Eye (tissue), 1 donor: ENCODE data around the gene TTC7B.

ENCODE experiments used
- DNase-seq: peaks from one replicate; pipeline ENCODE4 v3.0.0-alpha.2; 2015

The TTC7B gene

DNA sequence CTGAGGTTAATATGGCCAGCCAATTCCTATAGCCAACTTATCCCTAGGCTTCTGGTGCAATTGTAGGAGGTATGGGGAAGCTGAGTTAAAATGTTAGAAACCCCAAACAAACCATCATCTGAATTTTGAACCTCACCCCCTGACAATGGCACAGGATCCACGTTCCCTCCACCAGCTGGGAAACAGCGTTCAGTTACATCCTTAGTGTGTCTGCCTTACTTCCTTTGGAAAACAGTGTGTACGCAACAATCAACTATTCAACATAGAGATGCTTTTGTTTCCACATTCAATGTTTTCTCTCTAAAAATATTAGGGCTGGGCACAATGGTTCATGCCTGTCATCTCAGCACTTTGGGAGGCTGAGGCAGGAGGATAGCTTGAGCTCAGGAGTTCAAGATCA lies 203.4 kb downstream of the TTC7B start:
- DNase-seq: no peak

DNA sequence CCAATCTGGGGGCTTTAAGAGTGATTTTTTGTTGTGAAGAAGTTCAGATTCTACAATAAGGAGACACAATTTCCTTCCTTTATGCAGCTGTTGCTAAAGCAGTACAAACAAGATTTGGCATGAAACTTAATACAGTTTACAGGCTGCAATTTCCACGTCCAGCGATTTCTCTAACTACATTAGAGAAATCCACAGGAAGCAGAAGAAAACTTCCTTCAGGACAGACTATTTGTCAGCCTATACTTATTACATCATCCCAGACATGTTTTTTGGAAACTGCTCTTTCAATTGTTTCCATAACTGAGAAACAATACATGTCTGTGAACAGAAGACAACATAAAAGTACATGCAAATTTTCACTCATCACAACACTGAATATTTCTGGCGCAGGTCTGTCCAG lies 204.3 kb downstream of the TTC7B start:
- DNase-seq: no peak

DNA sequence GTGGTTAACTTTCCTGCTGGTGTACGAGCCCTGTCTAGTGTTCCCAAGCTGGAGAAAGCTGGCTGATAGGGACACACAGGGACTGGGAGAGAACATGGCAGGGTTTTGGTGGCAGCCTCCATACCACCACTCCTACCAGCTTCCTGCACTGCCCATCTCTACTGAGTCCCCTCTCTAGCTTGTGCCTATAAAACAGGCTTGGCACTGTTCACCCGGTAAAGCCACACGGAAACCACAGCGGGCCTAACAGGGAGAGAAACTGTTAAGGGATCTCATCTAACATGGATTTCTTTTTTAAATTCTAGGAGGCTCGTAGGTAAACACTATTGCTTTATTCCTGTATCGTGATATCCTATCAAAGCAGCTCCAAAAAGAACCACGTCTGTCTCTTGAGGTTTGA lies 204.7 kb downstream of the TTC7B start:
- no peak for DNase-seq

DNA sequence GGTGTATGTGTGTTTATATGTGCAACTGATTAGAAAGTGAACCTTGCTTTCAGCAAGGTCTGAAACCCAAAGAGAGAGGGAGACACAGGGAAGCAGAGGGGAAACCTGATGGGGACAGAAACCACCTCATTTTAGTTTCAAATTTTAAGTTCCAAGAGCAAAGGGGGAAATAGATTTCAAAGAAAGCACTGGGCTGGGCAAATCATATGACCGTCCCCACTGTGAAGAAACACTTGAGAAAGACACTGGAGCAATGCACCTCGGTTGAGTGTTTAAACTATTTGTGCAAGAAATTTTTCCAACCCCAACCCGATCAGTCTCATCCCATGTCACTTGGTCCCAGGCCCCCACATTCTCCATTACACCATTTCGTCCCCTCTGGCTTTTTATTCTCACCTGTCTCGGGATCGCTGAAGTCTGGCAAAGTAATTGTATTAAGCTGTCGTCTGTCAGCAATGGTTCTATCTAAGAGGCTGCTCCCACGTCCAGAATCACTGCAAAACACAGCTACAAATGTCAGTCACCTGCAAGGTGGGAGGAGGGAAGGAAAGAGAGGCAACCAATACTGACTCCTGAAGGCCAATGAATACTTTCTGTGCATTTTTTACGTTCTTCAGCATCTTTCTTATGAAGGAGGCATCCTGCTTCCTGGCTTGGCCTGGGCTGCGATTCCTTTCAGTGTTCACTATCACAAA lies 205.7 kb downstream of the TTC7B start:
- DNase-seq: no peak

DNA sequence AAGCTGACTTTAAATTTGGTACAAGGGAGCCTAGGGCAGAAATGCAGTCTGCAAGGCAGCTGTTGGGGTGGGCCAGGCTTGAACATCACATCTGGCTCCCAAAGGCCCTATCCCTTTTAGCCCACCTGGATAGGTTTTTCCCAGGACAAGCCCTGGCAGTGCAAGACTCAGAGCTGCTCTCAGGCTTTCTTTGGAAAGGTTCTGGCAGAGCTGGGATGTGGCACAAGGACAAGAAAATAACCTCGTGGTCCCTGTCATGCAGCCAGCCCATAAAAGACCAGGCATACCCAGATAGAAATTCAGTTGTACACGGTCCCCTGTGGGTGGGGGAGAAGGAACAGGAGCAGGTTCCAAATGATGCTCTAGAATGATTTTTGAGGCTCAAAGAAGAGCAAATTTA lies 206.9 kb downstream of the TTC7B start:
- DNase-seq: no peak

DNA sequence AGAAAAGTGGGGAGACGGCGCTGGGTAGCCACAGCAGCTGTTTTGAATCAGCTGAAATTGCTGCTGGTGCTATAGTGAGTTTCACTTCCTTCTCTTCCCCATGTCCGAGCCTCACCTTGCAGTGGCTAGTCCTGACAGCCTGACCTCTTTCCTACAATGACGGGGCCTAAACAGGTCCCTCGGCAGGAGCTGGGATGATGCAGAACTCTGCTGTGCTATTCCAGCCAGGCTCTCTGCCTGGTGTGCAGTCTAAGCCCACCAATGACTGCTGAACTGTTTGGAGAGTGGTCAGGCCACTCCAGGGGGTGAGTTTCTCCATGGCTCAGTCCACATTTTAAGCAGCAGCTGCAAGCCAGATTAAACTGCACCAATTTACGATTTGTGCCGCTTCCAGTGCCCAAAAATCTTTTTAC lies 207.3 kb downstream of the TTC7B start:
- DNase-seq: no peak

DNA sequence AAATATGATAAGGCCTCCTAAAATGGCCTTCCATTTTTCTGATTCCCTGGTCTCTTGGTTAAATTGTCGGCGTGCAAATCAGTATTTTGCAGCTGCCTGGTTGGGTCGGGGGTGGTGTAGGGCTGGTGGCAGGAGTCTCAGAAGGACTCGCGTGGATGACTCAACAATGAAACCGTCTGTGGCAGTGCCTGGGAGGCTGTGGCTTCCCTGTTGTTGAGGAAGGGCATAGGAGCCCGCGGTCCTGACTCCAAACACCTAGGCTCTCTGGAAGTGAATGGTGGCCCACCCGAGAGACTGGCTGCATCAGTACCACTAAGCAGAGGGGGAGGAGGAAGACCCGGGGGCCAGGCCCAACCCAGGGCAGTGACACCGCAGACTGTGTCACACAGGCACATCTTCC lies 207.9 kb downstream of the TTC7B start:
- no peak for DNase-seq

DNA sequence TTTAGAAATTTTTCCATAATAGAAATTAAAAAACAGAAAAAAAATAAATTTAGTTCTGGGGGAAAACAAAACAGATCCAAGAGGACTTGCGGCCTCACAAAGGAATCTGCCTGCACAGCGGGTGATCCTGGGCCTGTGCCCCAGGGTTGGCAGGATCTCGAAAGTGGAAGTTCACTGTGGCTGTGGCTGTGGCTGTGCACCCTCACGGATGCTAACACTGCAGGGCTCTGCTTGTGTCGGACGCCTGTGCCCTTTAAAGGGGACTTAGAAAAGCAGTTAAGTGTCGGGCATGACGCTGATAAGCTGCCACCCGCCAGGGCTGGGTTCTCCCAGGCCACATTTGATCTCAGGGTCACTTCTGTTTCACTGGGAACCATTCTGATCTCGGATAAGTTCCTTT lies 209.1 kb downstream of the TTC7B start:
- DNase-seq: no peak

DNA sequence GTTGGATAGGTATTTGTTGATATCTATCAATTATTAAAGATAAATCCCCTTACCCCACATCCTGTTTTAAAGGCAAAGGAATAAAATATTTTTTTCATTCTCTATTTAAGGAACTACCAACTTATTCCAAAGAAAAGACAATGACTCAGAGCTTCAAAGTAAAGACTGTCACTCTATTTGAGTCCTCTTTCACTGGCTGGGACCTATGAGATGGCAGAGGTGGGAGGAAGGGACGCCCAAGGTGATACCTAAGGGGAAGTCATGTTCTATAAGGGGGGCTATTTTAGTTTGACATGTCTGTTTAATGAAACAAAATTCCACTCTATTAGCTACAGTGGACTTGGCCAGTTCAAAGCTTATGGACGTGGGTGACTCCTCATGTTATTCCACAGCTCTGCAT lies 209.8 kb downstream of the TTC7B start:
- no peak for DNase-seq

DNA sequence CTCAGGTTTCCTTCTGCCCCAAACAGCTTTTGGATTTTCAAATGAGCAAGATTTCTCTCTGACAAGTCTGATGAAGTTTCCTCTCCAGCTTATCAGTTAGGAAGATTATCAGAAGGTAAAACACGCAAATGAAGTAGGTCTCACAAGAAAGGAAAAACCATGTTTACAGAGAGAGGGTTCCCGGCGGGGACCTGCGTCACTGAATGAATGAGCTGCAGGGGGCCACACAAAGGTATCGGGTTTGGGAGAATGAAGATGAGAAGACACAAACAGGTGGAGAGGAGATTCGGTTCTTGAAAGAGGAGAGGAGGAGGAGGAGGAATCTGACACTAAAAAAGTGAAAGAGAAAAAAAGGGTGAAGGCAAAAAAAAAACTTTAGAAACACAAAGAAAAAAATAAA lies 210.8 kb downstream of the TTC7B start:
- DNase-seq: no peak

DNA sequence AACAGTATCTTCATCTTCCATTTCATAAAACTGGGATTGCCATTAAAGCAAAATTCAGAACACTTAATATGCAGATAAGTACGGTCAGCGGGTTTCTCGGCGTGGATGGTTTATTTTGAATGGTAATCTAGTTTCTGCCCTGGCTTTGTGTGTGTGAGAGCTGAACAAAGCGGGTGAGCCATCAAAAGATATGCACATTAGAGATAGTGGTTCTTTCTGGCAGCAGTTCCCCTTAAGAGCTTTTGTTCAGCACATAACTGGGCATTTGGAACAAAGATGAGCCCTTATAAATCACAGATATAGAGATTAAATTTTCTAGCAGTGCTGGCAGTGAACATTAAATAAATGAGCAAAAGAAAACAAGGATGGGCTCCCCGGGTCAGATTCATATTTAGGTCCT lies 211.9 kb downstream of the TTC7B start:
- no peak for DNase-seq

DNA sequence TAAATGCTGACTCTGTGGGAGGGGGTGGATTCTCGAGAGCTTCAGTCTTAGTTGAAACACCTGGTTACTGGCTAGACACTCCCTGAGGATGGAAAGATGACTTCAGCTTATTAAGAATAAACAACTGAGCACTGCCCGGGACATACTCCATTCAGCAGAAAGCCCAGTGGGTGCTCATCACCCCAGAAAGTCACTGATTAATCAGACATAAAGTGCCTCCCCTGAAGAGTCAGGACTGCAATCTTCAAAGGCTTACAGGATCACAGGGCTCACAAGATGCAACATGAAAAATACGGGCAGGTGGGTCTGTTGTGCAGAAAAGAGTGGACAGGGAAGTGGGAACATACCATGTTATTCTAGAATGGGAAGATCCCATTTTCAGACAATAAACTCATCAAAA lies 212.4 kb downstream of the TTC7B start:
- no peak for DNase-seq

DNA sequence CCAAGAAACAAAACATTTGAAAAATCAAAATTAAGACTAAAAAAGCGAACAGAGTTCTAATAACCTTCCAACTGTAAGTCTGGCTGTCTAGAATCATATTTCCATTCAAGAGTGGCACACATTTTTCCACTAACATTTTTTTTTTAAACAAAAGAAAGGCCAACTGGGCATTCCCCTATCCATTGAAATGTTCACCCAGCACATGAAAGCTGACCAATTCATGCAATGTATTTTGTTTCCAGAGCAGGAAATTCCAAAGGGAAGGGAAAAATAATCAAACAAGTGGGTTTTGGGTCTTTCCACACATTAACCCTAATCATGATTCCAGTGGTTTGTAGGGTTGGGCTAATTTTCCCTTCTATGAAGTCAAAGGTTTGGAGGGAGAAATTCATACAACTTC lies 212.9 kb downstream of the TTC7B start:
- no peak for DNase-seq

DNA sequence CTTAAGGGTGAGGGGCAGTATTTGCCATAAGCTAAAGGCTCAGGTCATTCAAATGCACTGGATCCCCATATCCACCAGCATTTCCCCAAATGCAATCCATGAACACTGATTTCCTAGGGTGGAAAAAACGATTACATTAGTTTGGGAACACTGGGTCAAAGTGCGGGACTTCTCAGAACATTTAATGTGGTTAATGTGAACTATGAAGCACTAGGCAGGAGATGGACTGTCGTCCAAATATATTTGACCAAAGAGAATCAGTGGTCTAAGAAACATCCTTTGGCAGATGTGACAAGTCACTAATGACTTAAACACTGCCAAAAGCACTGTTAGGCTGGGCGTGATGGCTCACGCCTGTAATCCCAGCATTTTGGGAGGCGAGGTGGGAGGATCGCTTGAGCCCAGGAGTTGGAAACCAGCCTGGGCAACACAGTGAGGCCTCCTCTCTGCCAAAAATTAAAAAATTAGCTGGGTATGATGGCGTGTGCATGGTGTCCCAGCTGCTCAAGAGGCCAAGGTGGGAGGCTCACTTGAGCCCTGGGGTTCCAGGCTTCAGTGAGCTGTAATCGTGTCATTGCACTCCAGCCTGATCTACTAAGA lies 214.0 kb downstream of the TTC7B start:
- no peak for DNase-seq

DNA sequence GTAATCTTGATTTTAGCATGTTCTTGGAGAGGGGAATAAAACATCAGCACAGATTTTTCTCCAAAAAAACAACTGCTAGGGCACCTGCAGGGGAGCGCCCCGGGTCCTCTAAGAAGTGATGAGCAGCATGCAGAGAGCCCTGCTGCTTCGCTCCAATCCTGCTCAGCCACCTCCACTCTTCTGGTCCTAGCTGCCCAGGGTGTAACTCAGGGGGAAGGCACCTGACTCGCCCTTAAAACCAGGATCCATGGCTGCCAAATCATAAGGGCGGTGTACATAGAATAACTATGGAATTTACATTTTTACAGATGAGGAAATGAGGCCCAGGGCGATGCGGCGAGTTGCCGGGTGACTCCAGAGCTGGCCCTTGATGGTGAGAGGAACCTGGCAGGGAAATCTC lies 214.7 kb downstream of the TTC7B start:
- DNase-seq: no peak

DNA sequence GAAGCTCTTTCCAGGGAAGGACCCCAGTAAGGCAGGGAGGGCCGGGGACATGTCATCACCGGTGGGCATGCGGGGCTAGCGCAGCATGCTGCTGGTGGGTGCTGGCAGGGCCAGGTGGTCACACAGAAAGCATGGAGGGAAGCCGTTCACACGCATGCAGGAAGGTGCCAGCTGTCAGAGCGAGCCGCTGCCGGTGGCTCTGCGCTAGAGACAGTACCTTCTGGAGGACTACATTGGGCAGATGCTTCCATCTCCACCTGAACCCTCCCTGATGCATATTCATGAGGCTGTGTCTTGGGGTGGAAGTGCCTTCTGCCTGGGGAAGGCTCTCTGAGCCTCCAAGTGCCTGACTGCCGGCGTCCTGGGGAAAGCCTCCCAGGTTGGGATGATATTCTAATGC lies 215.6 kb downstream of the TTC7B start:
- DNase-seq: no peak

DNA sequence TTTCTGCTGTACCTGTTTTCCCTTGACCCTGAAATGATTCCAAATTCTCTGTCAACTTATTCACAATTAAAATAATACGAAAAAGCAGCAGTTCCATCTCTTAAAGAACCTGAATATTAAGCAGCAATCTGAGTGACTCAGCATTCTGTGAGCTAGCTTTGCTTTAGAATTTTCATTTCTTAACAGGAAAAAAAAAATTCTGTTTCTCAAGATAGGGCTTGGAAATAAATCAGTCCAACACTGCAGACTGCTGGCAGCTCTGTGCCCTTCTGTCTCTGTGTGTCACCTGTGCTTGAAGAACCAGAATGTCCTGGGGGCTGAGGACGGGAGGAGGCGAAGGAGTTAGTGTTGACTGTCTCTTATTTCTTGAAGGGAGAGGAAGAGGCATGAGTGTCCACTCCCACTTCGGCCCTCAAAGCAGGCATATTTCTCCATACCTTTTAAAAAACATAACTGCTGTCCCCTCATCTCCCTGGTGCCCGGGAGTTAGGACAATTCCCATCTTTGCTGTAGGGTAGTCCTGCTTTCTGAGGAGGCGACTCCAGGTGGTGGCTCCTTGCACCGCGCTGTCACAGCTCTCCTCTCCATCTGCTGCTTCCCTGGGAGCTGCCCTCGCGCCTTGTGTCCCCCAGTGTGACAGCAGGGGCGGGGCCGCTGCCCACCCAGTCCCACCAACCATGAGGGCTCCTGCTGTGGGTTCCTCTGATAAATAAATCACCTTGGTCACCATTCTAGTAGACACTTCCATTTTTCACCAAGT lies 216.3 kb downstream of the TTC7B start:
- DNase-seq: no peak

DNA sequence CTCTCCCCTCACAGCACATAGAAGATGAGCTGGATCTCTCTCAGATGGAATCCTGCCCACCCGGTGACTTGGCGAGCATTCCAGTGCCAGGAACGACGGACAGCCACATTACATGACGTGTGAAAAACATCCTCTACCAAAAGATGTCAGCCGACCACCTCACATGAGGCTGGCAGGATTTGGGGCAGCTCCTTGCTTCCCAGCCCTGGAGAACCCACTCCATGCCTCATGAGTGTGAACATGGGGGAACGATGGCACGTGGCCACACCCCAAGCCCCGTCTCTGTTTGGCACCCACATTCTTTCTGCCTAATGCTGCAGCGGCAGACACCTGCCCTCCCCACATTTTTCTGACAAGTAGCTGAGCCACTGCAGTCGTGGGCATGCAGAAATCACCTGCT lies 216.9 kb downstream of the TTC7B start:
- DNase-seq: no peak

DNA sequence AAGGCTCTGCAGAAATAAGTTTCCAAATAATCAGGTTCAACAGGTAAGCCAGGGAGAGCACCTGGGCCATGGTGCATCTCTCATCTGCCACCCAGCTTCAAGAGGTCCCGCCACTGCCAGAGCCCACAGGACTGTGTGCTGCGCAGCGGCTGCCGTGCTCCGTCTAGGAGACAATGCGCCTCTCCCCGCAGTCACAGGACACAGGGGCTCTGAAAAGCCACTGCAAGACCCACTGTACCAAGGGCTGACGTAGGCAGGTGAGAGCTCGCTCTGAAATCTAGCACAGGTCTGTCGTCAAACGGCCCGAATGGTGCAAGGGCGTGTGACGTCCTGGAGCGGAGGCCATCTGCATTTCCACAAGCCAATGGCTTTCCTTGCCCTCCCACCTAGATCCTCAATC lies 218.3 kb downstream of the TTC7B start:
- DNase-seq: no peak

DNA sequence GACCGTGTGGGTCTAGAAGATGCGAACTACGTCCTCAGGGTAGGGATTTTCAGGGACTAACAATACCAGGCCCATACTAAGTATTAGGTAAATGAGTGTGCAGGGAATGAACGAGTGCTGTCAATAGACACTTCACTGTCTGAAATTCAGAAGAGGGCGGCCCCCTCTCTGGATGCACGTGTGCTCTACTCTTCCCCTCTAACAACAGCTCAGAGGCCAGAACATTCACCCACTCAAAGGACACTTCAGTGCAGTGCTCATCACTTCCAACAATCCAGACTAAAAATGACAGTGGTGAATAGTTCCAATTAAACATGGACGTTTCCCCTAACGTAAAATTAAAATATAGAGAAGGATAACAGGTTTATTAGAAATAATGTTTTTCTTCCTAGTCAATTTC lies 219.5 kb downstream of the TTC7B start:
- DNase-seq: no peak

DNA sequence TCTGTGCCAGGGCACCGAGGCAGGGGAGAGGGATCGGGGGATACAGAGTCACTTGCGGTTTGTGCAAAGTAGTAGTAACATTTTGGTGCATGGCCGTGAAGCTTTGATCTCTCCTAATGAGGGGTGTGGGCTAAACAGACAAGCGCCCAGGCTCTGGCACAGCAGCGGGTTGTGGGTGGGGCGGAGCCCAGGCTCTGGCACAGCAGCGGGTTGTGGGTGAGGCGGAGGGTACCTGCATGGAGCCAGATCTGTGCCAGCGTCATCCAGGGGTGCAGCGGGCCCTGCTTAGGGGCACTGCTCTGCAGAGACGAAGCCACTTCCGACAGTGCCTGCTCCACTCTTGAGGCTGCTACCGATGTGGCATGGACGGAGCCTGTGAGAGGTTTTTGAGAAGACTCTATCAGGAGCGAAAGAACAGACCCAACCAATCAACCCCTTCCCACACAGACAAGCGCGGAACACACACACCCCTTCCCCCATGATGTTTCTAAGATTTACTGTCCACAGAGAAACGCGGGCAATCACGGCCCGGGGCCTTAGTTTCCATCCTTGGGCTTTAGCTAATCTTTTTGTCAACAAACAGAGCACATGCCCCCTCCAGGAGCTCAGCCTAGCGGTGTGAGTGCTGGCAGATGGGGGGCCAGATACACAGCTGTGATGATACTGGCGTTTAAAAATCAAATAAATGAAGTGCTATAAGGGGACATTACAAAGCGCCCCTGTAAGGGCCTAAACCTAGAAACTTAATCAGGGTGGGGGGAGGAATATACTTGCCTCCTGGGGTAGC lies 222.8 kb downstream of the TTC7B start:
- no peak for DNase-seq

DNA sequence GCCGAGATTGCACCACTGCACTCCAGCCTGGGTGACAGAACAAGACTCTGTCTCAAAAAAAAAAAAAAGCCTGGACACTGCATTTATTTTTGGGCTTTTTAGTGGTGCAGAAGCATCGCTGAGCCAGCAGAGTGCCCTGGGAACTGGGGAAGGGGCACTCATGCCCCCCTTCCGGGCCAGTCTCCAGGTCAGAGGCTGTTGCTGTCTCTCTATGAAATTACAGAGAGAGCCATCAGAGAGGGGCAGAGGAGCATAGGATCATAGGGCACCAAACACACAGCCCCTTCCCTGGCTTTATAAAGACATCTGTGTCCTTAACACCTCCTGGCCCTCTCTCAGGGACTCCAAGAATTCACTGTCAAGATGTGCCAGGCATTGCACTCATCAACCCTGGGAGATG lies 223.6 kb downstream of the TTC7B start:
- DNase-seq: no peak

DNA sequence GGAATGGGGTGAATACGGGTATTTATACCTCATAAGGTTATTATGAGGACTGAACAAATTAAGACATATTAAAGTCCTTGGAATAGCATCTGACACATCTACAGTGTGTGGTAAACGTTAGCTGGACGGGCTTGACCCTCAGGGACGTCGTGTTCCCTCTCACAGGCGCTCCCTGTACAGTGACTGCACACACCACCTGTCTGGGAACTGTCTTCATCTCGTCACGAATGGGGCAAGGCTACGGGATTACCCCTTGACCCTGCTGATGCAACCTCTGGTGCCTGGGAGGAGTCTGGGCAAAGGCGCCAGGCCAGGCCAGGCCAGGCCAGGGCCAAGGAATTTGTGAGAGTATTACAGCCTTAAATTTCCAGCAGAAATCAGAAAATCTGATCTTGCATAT lies 228.3 kb downstream of the TTC7B start:
- DNase-seq: no peak
